Rectal smooth muscle tissue (tissue), 1 donor: ENCODE results near the gene PSTPIP1.

ENCODE experiments used
- H3K27ac ChIP-seq: one replicate; pipeline ENCODE4 v1.7.0; 2013; ENCODE audit warnings: low read depth, low read length, inconsistent platforms
- H3K27me3 ChIP-seq: one replicate; pipeline ENCODE4 v1.7.0; 2013; ENCODE audit warnings: low read length; ENCODE audit not compliant: control insufficient read depth, insufficient read depth
- H3K36me3 ChIP-seq: one replicate; pipeline ENCODE4 v1.7.0; 2013; ENCODE audit warnings: low read length; ENCODE audit not compliant: control insufficient read depth, insufficient read depth
- H3K4me1 ChIP-seq: one replicate; pipeline ENCODE4 v1.7.0; 2013; ENCODE audit warnings: low read length; ENCODE audit not compliant: control insufficient read depth, insufficient read depth
- H3K4me3 ChIP-seq: one replicate; pipeline ENCODE4 v1.7.0; 2013; ENCODE audit warnings: low read length
- H3K9ac ChIP-seq: one replicate; pipeline ENCODE4 v1.7.0; 2013; ENCODE audit warnings: low read length

The PSTPIP1 gene

DNA sequence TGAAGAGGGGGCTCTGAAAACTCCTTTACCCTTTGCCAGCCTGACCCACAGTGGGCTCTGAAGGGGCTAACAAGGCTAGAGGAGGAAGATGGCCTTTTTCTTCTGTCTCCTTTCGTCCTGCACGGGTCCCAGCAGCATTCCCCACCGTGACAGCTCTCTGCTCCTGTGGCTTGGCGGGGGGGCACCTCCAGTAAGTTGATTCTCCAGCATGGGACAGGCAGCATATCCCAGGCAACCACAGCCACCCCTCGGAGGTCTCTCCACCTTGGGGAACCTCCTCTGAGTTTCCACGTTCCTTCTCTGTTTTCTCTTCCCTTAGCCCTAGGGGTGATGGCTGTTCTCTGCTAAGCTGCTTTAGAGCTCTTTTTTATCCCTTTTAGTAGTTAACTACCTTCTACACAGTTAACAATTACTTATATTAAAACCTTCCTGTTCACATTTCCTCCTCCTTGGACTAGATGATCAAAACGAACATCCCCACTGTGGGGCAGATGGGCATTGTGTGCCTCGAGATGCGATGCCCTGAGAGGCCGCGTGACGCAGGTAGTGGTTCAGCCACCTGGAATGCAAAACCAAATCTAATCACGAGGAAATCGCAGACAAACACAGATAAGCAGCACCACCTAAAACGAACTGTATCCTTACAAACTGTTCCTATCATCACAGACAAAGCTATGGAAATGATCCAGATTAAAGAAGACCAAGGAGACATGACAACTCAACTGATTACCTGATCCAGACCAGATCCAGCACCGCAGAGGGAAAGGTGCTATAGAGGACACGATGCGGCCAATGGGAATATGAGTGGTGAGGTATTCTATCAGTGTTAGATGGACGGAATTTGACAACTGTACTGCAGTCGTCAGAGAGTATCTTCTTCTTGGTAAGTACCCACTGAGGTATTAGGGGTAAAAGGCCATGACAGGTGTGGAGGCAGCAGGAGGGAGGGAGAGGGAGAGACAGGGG is 48.3 kb downstream of the PSTPIP1 start:
- Histone ChIP-seq H3K9ac (no peak overlapping the region), H3K4me1 (no peaks in the 10 kb centered on the region), H3K27ac (no peak overlapping the region), H3K36me3 (peaks cover 17% of the 10 kb centered on the region), H3K27me3 (no peaks in the 10 kb centered on the region), H3K4me3 (no peak overlapping the region)

DNA sequence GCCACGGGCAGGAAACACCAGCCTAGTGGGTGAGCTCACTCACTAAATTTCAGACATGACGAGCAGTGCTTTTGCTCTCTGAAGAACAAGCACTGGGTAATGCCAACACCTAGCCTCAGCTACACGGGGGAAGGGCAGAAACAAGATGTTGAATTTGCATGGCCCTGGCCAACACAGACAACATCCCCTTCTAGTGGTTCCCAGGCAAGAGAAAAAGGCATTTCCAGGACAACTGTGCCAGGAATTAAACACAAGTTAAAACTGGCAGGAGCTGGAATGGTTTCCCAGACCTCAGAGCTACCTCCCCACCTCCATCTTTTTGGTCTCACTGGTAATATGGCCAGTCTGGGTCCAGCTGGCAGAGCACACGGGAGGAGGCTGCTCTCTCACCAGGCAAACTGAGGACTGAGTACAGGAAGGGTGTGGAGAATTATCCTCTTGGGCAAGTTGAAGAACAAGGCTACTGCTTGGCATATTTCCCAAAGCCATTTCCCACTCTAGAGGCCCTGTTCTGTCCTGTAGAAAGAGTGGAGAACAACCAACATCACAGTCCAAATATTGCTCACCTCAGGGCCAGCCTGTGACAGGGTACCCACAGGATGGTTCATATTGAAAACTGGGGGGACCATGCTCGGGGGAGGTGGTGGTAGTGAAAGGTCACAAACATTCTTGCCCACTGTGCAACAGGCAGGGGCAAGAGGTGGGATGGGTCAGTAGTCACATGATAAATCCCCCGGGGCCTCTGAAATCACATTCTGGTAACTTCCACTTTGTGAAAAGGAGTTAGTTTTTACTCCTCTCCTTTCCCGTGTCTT is 49.5 kb downstream of the PSTPIP1 start:
- Histone ChIP-seq H3K4me3 (no peak overlapping the region), H3K27ac (no peak overlapping the region), H3K9ac (no peak overlapping the region), H3K4me1 (no peaks in the 10 kb centered on the region), H3K27me3 (no peaks in the 10 kb centered on the region), H3K36me3 (peaks cover 17% of the 10 kb centered on the region)

- H3K9ac ChIP-seq: no peak overlapping the region
- H3K36me3 ChIP-seq: peaks cover 17% of the 10 kb centered on the region
- no peaks in the 10 kb centered on the region for H3K27me3 ChIP-seq
- no peak overlapping the region for H3K4me3 ChIP-seq
- H3K4me1 ChIP-seq: no peaks in the 10 kb centered on the region
- no peak overlapping the region for H3K27ac ChIP-seq
These were observed 51.1 kb downstream of the PSTPIP1 start for GRCh38 chr15:77045985-77046384.

DNA sequence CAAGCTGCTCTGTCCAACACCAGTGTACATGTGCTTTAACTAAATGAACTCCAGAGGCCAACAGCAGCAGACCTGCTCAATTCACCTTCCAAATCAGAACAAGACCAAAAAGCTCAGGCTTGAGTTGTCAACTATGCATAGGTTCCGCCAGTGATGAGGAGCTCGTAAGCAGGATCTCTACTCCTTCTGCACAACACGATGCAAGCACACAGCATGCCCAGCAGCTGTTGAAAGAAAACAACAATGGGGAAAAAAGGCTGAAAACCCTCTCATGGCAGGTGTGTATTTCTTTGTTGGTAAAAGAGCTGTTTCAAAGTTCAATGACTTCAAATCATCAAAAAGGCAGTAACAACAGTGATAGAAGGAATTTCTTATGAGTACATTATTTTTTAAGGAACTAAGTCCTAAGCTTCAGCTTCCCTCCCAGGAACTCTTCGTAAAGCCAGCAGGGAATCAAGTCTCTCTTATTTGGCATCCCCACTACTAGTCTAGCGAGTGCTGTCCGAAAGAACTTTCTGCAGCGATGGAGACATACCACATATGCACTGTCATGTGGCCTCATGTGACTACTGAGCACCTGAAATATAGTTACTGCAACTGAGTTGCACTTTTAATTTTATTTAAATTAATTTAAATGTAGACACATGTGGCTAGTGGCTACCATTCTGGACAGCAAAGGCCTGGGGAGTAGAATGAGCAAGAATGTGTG is 51.9 kb downstream of the PSTPIP1 start:
- Histone ChIP-seq H3K27me3 (no peaks in the 10 kb centered on the region), H3K36me3 (peaks cover 17% of the 10 kb centered on the region), H3K27ac (no peak overlapping the region), H3K4me1 (no peaks in the 10 kb centered on the region), H3K9ac (no peak overlapping the region), H3K4me3 (no peak overlapping the region)

GRCh38 chr15:77048135-77048876 is 53.4 kb downstream of the PSTPIP1 start:
- Histone ChIP-seq H3K9ac (no peak overlapping the region), H3K4me1 (no peaks in the 10 kb centered on the region), H3K36me3 (peaks cover 21% of the 10 kb centered on the region), H3K27me3 (no peaks in the 10 kb centered on the region), H3K4me3 (no peak overlapping the region), H3K27ac (no peak overlapping the region)

- H3K4me3 ChIP-seq: no peak overlapping the region
- no peak overlapping the region for H3K9ac ChIP-seq
- peaks cover 4% of the 10 kb centered on the region for H3K36me3 ChIP-seq
- H3K27ac ChIP-seq: no peak overlapping the region
- no peaks in the 10 kb centered on the region for H3K27me3 ChIP-seq
- H3K4me1 ChIP-seq: no peaks in the 10 kb centered on the region
These were observed 57.6 kb downstream of the PSTPIP1 start for GRCh38 chr15:77052556-77052955.

DNA sequence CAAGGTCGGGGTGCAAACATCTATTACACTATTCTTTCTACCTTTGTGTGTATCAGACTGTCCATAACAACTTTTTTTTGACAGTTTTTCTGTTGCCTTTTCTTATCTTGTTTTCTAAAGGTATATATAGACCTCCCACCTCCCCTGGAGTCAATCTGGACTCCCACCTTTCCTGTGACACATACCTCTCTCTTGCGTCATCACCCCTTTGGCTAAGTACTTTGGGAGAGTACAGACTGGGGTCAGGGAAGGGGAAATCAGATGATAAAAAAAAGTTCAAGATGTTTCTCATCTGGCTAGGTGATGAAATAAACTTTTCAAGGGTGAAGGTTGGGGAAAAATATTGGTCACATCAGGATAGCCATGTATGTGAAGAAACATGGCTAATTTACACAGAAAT is 58.8 kb downstream of the PSTPIP1 start:
- no peak overlapping the region for H3K27ac ChIP-seq

GRCh38 chr15:77057072-77057471 is 62.1 kb downstream of the PSTPIP1 start:
- Histone ChIP-seq H3K27ac (no peak overlapping the region), H3K9ac (no peak overlapping the region), H3K27me3 (no peaks in the 10 kb centered on the region), H3K4me3 (no peak overlapping the region), H3K4me1 (peaks cover 19% of the 10 kb centered on the region), H3K36me3 (peaks cover 4% of the 10 kb centered on the region)

More for the DNA sequence above, 58.8 kb downstream of the PSTPIP1 start:
- H3K4me3 ChIP-seq: no peak overlapping the region
- H3K27me3 ChIP-seq: no peaks in the 10 kb centered on the region
- no peak overlapping the region for H3K9ac ChIP-seq
- H3K4me1 ChIP-seq: peaks cover 3% of the 10 kb centered on the region
- peaks cover 4% of the 10 kb centered on the region for H3K36me3 ChIP-seq

DNA sequence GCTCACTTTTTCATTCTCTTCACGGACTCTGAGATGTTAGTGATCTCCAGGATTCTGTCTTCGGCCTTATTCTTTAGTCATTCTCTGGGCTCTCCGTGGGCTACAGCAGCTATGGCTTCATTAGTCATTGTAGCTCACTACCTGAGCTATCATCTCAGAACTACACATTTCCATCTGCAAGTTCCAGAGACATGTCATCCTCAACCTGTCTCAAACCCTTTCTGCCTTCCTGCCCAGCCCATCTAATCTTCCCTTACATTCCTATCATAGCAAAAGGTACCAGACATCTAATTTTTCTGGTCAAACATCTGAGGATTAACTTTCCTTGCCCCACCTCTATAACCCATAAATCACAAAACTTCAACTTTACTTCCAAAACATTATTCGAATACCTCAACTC is 62.8 kb downstream of the PSTPIP1 start:
- Histone ChIP-seq H3K27me3 (no peaks in the 10 kb centered on the region), H3K4me3 (no peak overlapping the region), H3K36me3 (no peaks in the 10 kb centered on the region), H3K4me1 (peaks cover 20% of the 10 kb centered on the region), H3K9ac (no peak overlapping the region), H3K27ac (no peak overlapping the region)

DNA sequence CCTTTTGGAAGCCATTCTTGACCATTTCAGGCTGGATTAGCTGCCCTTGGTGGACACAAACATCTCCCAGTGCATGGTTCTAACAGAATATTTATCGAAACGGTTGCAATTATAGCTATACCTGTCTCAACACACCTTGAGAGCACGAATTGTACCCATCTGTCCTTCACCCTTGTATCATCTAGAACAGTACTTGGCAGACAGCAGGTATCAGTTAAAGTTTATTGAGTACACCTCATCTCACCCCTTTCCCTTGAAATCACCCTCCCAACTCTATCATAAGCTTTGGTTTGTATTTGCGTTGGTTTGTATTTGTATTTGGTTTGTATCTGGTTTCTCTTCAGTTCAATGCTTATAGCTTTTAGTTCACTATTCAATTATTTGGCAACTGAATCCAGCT is 63.5 kb downstream of the PSTPIP1 start:
- H3K4me3 ChIP-seq: no peak overlapping the region
- no peak overlapping the region for H3K27ac ChIP-seq
- H3K4me1 ChIP-seq: peaks cover 20% of the 10 kb centered on the region
- no peak overlapping the region for H3K9ac ChIP-seq
- H3K27me3 ChIP-seq: no peaks in the 10 kb centered on the region
- no peaks in the 10 kb centered on the region for H3K36me3 ChIP-seq

DNA sequence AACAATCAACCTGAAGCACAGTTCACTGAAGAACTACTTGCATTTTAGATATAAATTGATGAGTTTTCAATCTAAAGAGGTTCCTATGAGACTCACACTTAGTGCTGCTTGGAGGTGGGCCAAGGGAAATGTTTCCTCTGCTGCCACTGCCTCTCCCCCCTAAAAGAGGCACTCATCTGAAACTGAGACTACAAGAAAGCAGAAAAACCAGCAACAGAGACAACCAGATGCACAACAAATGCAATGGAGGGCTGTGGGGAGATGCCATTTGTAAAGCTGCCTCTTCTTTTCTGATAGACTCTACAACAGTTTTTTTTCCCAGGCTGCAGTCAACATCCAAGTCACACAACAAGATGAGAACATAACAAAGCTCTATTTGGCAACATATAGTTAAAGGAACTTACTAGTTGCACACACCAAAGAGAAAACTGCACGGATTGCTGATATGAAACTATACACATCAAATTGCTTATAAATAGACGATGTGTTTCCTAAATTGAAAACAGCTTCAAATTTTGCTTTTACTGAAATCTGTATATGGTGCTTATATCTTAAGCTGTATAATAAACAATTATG is 64.9 kb downstream of the PSTPIP1 start:
- H3K9ac ChIP-seq: no peak overlapping the region
- H3K27ac ChIP-seq: no peak overlapping the region
- H3K4me3 ChIP-seq: no peak overlapping the region
- H3K36me3 ChIP-seq: no peaks in the 10 kb centered on the region
- no peaks in the 10 kb centered on the region for H3K27me3 ChIP-seq
- H3K4me1 ChIP-seq: peaks cover 20% of the 10 kb centered on the region
